NCI-H187 treated with DMSO at 0.1 percent for 48 hours (cell line): ENCODE results near the gene CATSPERZ.
"Not testable (repeated sequence)": the region's sequence is repeated elsewhere in the genome, so short reads cannot be mapped to it uniquely, and the experiment has no call there.

Source experiments
- DNase-seq: peaks from one replicate; lab custom pipeline; 2025; lab: John Stamatoyannopoulos, UW

Gene CATSPERZ

GRCh38 chr11:64321026-64321425 is 20.9 kb downstream of the CATSPERZ start:
- DNase-seq, result no peak

- no peak for DNase-seq
Measured at GRCh38 chr11:64321533-64321932, 21.4 kb downstream of the CATSPERZ start.

GRCh38 chr11:64322925-64323260 is 22.7 kb downstream of the CATSPERZ start:
- DNase-seq, result no peak

- no peak for DNase-seq
Measured at GRCh38 chr11:64323373-64323772, 23.2 kb downstream of the CATSPERZ start.

- not testable (repeated sequence) for DNase-seq
Measured at GRCh38 chr11:64323984-64324383, 23.8 kb downstream of the CATSPERZ start.

GRCh38 chr11:64324692-64325469 is 24.7 kb downstream of the CATSPERZ start:
- no peak for DNase-seq

- no peak for DNase-seq
Measured at GRCh38 chr11:64327375-64327774, 27.2 kb downstream of the CATSPERZ start.

GRCh38 chr11:64327993-64328392 is 27.8 kb downstream of the CATSPERZ start:
- DNase-seq, result no peak

GRCh38 chr11:64330888-64331287 is 30.7 kb downstream of the CATSPERZ start:
- DNase-seq, result no peak

GRCh38 chr11:64331569-64332371 is 31.6 kb downstream of the CATSPERZ start:
- no peak for DNase-seq

GRCh38 chr11:64333556-64333955 is 33.4 kb downstream of the CATSPERZ start:
- DNase-seq, result no peak

- peak; percentile 17 for DNase-seq
Measured at GRCh38 chr11:64334764-64335735, 34.9 kb downstream of the CATSPERZ start.

GRCh38 chr11:64337538-64338249 is 37.5 kb downstream of the CATSPERZ start:
- DNase-seq, result no peak

GRCh38 chr11:64338716-64339115 is 38.6 kb downstream of the CATSPERZ start:
- DNase-seq, result no peak

- no peak for DNase-seq
Measured at GRCh38 chr11:64339286-64339685, 39.1 kb downstream of the CATSPERZ start.

GRCh38 chr11:64339754-64340408 is 39.7 kb downstream of the CATSPERZ start, which contains the start of gene CCDC88B:
Gene CCDC88B (plus strand): TSS chr11:64340204. CDS start chr11:64340267, 63 bp downstream.
- DNase-seq, result no peak

GRCh38 chr11:64340671-64341335 is 40.6 kb downstream of the CATSPERZ start:
- DNase-seq, result no peak

GRCh38 chr11:64341429-64341828 is 41.3 kb downstream of the CATSPERZ start:
- no peak for DNase-seq

- DNase-seq, result peak; percentile 41
Measured at GRCh38 chr11:64341851-64342791, 42.0 kb downstream of the CATSPERZ start.
